WI38 (cell line): Measurements from ENCODE around the gene MROH7.

ENCODE experiments used
- H3K4me3 ChIP-seq: 2 replicates; pipeline ENCODE4 v1.5.1; 2011; ENCODE audit warnings: low read depth, mild to moderate bottlenecking, control low read depth, low read length
- CTCF ChIP-seq: IDR thresholded peaks from 2 replicates; pipeline ENCODE4 v1.5.1; 2012; ENCODE audit warnings: low read depth, mild to moderate bottlenecking, control low read depth, low read length

The MROH7 gene

GRCh38 chr1:54599211-54599823 is 42.3 kb upstream of the MROH7 start:
- no peak for TF ChIP-seq CTCF
- no peak overlapping the region for H3K4me3 ChIP-seq

GRCh38 chr1:54600947-54601721 is 40.5 kb upstream of the MROH7 start:
- no peak overlapping the region for H3K4me3 ChIP-seq
- TF ChIP-seq CTCF = no peak

- H3K4me3 ChIP-seq = no peak overlapping the region
- no peak for TF ChIP-seq CTCF
These were observed 39.9 kb upstream of the MROH7 start for GRCh38 chr1:54601730-54602129.

- no peak for TF ChIP-seq CTCF
- H3K4me3 ChIP-seq = no peak overlapping the region
These were observed 39.0 kb upstream of the MROH7 start for GRCh38 chr1:54602554-54602953.

- no peak overlapping the region for H3K4me3 ChIP-seq
- TF ChIP-seq CTCF = no peak
These were observed 38.3 kb upstream of the MROH7 start for GRCh38 chr1:54603241-54603640.

GRCh38 chr1:54604051-54604450 is 37.5 kb upstream of the MROH7 start:
- H3K4me3 ChIP-seq = no peak overlapping the region
- TF ChIP-seq CTCF = no peak
